WTC11 (cell line): ENCODE results near the gene NFIA. TPM values are rescaled to one million over a fixed set of nuclear protein-coding genes. Genes with fewer than 3 reads are reported as not detected.

ENCODE experiments used
- ATAC-seq: fragments of 200-7000 bp; cut with Tn5 transposase; 2 replicates; pipeline ENCODE4 v1.10.0; 2021; ENCODE audit warnings: mild to moderate bottlenecking, moderate library complexity
- CTCF ChIA-PET: fragments of 300-600 bp; sonication (Branson Sonifier 250); formaldehyde crosslinking; loops from one replicate; lab custom pipeline; 2021; ENCODE audit warnings: antibody characterized with exemption; lab: Charles Lee
- POLR2A ChIA-PET: fragments of 350-600 bp; sonication (Branson Sonifier 250); formaldehyde crosslinking; loops from one replicate; lab custom pipeline; 2021; ENCODE audit warnings: antibody characterized with exemption; lab: Charles Lee
- DNase-seq: peaks from one replicate; pipeline ENCODE4 v3.0.0; 2021; ENCODE audit warnings: low spot score
- H3K27ac Mint-ChIP-seq: 2 replicates; pipeline ENCODE4 v1.8.0; 2021; ENCODE audit warnings: mixed read lengths
- H3K27me3 Mint-ChIP-seq: 2 replicates; pipeline ENCODE4 v1.8.0; 2021; ENCODE audit warnings: low read depth, mild to moderate bottlenecking, moderate library complexity, mixed read lengths
- H3K36me3 Mint-ChIP-seq: 2 replicates; pipeline ENCODE4 v1.8.0; 2021; ENCODE audit warnings: mixed read lengths
- H3K4me1 Mint-ChIP-seq: 2 replicates; pipeline ENCODE4 v1.8.0; 2022; ENCODE audit warnings: mixed read lengths
- H3K4me3 Mint-ChIP-seq: 2 replicates; pipeline ENCODE4 v1.8.0; 2021; ENCODE audit warnings: mild to moderate bottlenecking, moderate library complexity, mixed read lengths
- H3K9me3 Mint-ChIP-seq: 2 replicates; pipeline ENCODE4 v1.8.0; 2021; ENCODE audit warnings: mixed read lengths
- CREB1 ChIP-seq: sonication (generic); formaldehyde crosslinking; IDR thresholded peaks from 2 replicates; pipeline ENCODE4 v1.8.0; 2023; ENCODE audit warnings: mild to moderate bottlenecking, missing genetic modification reagents
- CREM ChIP-seq: sonication (generic); formaldehyde crosslinking; IDR thresholded peaks from 2 replicates; pipeline ENCODE4 v1.8.1; 2022; ENCODE audit warnings: mild to moderate bottlenecking, missing genetic modification reagents, moderate library complexity
- ESRRA ChIP-seq: sonication (generic); formaldehyde crosslinking; IDR thresholded peaks from 2 replicates; pipeline ENCODE4 v1.8.1; 2022; ENCODE audit warnings: mild to moderate bottlenecking, missing genetic modification reagents, borderline replicate concordance
- ETV6 ChIP-seq: sonication (generic); formaldehyde crosslinking; IDR thresholded peaks from 2 replicates; pipeline ENCODE4 v1.8.1; 2022; ENCODE audit warnings: mild to moderate bottlenecking, missing genetic modification reagents
- FOXK1 ChIP-seq: sonication (generic); formaldehyde crosslinking; IDR thresholded peaks from 2 replicates; pipeline ENCODE4 v1.8.0; 2022; ENCODE audit warnings: mild to moderate bottlenecking, moderate library complexity, missing genetic modification reagents
- GRHL2 ChIP-seq: fragments of 250-450 bp; sonication (Bioruptor Pico); IDR thresholded peaks from 2 replicates; pipeline ENCODE4 v1.8.0; 2022; ENCODE audit warnings: mild to moderate bottlenecking, moderate library complexity; ENCODE audit not compliant: insufficient replicate concordance, severe bottlenecking
- GTF2I ChIP-seq: fragments of 250-450 bp; sonication (Bioruptor Pico); conservative IDR thresholded peaks from 2 replicates; pipeline ENCODE4 v1.4.0; 2021; ENCODE audit warnings: mild to moderate bottlenecking
- NR2C2 ChIP-seq: sonication (generic); formaldehyde crosslinking; IDR thresholded peaks from 2 replicates; pipeline ENCODE4 v1.8.0; 2022; ENCODE audit warnings: mild to moderate bottlenecking, missing genetic modification reagents
- RELA ChIP-seq: sonication (generic); formaldehyde crosslinking; IDR thresholded peaks from 2 replicates; pipeline ENCODE4 v1.8.1; 2022; ENCODE audit warnings: missing genetic modification reagents, mild to moderate bottlenecking, borderline replicate concordance
- SP1 ChIP-seq: sonication (generic); formaldehyde crosslinking; conservative IDR thresholded peaks from 2 replicates; pipeline ENCODE4 v1.8.1; 2022; ENCODE audit warnings: missing genetic modification reagents
- TEAD1 ChIP-seq: sonication (generic); formaldehyde crosslinking; IDR thresholded peaks from 2 replicates; pipeline ENCODE4 v1.8.0; 2022; ENCODE audit warnings: mild to moderate bottlenecking, missing genetic modification reagents
- TEAD4 ChIP-seq: sonication (generic); formaldehyde crosslinking; IDR thresholded peaks from 2 replicates; pipeline ENCODE4 v1.8.0; 2022; ENCODE audit warnings: mild to moderate bottlenecking, missing genetic modification reagents
- ZNF138 ChIP-seq: sonication (generic); formaldehyde crosslinking; conservative IDR thresholded peaks from 2 replicates; pipeline ENCODE4 v1.8.1; 2022; ENCODE audit warnings: mild to moderate bottlenecking, moderate library complexity, missing genetic modification reagents
- ZNF219 ChIP-seq: sonication (generic); formaldehyde crosslinking; IDR thresholded peaks from 2 replicates; pipeline ENCODE4 v1.8.0; 2023; ENCODE audit warnings: missing genetic modification reagents, mild to moderate bottlenecking, borderline replicate concordance
- ZNF232 ChIP-seq: sonication (generic); formaldehyde crosslinking; IDR thresholded peaks from 2 replicates; pipeline ENCODE4 v1.8.0; 2022; ENCODE audit warnings: mild to moderate bottlenecking, missing genetic modification reagents
- ZNF671 ChIP-seq: fragments of 250-450 bp; sonication (Bioruptor Pico); IDR thresholded peaks from 2 replicates; pipeline ENCODE4 v1.8.0; 2021; ENCODE audit warnings: mild to moderate bottlenecking
- total RNA-seq: library from RNA; stranded (reverse); gene quantifications from 3 replicates; pipeline ENCODE4 v1.2.3, GENCODE V29; 2021
- TF ChIP-seq, protein P1 (sequence below): sonication (generic); formaldehyde crosslinking; IDR thresholded peaks from 2 replicates; pipeline ENCODE4 v1.8.0; 2023; ENCODE audit warnings: missing genetic modification reagents
- TF ChIP-seq, protein P2 (sequence below): sonication (generic); formaldehyde crosslinking; IDR thresholded peaks from 2 replicates; pipeline ENCODE4 v1.8.1; 2022; ENCODE audit warnings: mild to moderate bottlenecking, missing genetic modification reagents, moderate library complexity, borderline replicate concordance
- TF ChIP-seq, protein P3 (sequence below): sonication (generic); formaldehyde crosslinking; IDR thresholded peaks from 2 replicates; pipeline ENCODE4 v1.8.1; 2022; ENCODE audit warnings: mild to moderate bottlenecking, moderate library complexity, missing genetic modification reagents
- TF ChIP-seq, protein P4 (sequence below): sonication (generic); formaldehyde crosslinking; IDR thresholded peaks from 2 replicates; pipeline ENCODE4 v1.8.1; 2022; ENCODE audit warnings: low read depth, mild to moderate bottlenecking, moderate library complexity, missing genetic modification reagents, borderline replicate concordance
- TF ChIP-seq, protein P5 (sequence below): fragments of 250-450 bp; sonication (Bioruptor Pico); IDR thresholded peaks from 2 replicates; pipeline ENCODE4 v1.9.0; 2021; ENCODE audit warnings: moderate library complexity, mild to moderate bottlenecking, inconsistent platforms, borderline replicate concordance
- TF ChIP-seq, protein P6 (sequence below): fragments of 250-450 bp; sonication (Bioruptor Pico); IDR thresholded peaks from 2 replicates; pipeline ENCODE4 v1.9.0; 2021; ENCODE audit warnings: mild to moderate bottlenecking

Gene NFIA
- total RNA-seq, 1 experiment from 2014 or later, result 16.7 TPM

DNA sequence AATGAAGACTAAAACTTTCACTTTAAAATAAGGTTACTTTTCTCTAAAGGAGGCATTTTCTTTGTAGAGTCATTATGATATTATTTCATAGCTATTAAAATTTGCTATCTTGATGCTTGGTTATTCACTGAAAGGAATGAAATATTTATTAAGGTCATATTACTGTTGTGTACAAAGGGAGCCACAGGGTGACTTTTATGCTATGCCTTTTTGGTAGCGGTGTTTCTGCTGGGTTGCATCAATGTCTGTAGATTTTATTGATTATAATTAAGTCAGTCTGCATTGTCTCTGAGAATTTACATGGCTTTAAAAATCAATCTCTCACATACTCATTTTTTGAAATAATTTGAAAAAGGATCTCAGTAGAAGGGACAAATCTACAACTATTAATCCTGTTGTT is 84.9 kb downstream of the NFIA start:
- Mint-ChIP-seq H3K9me3 (no peaks in the 10 kb centered on the region), H3K4me3 (no peak overlapping the region), H3K27ac (no peak overlapping the region), H3K27me3 (no peaks in the 10 kb centered on the region; the same call in 1 of the 2 replicates), H3K4me1 (peaks cover 29% of the 10 kb centered on the region), H3K36me3 (no peaks in the 10 kb centered on the region)
- TF ChIP-seq, protein P1, sequence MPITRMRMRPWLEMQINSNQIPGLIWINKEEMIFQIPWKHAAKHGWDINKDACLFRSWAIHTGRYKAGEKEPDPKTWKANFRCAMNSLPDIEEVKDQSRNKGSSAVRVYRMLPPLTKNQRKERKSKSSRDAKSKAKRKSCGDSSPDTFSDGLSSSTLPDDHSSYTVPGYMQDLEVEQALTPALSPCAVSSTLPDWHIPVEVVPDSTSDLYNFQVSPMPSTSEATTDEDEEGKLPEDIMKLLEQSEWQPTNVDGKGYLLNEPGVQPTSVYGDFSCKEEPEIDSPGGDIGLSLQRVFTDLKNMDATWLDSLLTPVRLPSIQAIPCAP (CRISPR knock-in tag), result no peak
- ChIA-PET CTCF (no interaction called here), POLR2A (no interaction called here)
- DNase-seq, result no peak
- ATAC-seq, result no peak

DNA sequence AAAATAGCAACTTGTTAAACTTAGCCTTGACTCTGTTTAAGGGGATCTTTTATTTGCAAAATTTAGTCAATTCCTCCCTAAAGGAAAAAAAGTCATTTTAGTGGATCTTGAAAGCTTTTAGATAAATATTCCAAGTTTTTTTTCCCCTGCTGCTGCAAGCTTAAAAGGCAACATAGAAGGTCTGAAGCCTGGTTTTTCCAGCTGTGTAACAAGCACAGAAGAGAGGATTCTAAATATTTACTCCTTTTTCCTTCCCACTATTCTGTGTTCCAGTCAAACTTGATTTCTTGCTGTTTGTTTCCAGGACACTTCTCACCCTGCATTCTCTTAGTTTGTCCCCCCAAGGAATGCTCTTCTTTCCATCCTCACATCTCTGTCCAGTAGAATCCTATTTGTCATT is 86.7 kb downstream of the NFIA start:
- DNase-seq, result no peak
- H3K9me3 Mint-ChIP-seq, result no peaks in the 10 kb centered on the region
- POLR2A ChIA-PET, result interaction anchor here (0.5 kb wide), 1 partner anchor 85 kb away, joined by 3 read pairs; no protein-coding TSS in a partner anchor
- CTCF ChIA-PET, result interaction anchor here (0.6 kb wide), 1 partner anchor 168 kb away, joined by 3 read pairs; no protein-coding TSS in a partner anchor
- no peaks in the 10 kb centered on the region for H3K36me3 Mint-ChIP-seq
- no peak overlapping the region for H3K4me3 Mint-ChIP-seq
- TF ChIP-seq, protein P2, sequence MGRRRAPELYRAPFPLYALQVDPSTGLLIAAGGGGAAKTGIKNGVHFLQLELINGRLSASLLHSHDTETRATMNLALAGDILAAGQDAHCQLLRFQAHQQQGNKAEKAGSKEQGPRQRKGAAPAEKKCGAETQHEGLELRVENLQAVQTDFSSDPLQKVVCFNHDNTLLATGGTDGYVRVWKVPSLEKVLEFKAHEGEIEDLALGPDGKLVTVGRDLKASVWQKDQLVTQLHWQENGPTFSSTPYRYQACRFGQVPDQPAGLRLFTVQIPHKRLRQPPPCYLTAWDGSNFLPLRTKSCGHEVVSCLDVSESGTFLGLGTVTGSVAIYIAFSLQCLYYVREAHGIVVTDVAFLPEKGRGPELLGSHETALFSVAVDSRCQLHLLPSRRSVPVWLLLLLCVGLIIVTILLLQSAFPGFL (CRISPR knock-in tag), result no peak
- TF ChIP-seq, protein P1 (CRISPR knock-in tag), result no peak
- TF ChIP-seq NR2C2 (CRISPR knock-in tag), result no peak
- TF ChIP-seq SP1 (CRISPR knock-in tag), result no peak
- TF ChIP-seq, protein P3, sequence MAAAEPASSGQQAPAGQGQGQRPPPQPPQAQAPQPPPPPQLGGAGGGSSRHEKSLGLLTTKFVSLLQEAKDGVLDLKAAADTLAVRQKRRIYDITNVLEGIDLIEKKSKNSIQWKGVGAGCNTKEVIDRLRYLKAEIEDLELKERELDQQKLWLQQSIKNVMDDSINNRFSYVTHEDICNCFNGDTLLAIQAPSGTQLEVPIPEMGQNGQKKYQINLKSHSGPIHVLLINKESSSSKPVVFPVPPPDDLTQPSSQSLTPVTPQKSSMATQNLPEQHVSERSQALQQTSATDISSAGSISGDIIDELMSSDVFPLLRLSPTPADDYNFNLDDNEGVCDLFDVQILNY, result no peak
- TF ChIP-seq TEAD1 (CRISPR knock-in tag), result no peak
- TF ChIP-seq ZNF671 (CRISPR knock-in tag), result no peak
- no peak for TF ChIP-seq FOXK1
- H3K27me3 Mint-ChIP-seq, result no peaks in the 10 kb centered on the region; the same call in 1 of the 2 replicates
- H3K27ac Mint-ChIP-seq, result no peak overlapping the region
- peaks cover 45% of the 10 kb centered on the region for H3K4me1 Mint-ChIP-seq
- no peak for ATAC-seq

DNA sequence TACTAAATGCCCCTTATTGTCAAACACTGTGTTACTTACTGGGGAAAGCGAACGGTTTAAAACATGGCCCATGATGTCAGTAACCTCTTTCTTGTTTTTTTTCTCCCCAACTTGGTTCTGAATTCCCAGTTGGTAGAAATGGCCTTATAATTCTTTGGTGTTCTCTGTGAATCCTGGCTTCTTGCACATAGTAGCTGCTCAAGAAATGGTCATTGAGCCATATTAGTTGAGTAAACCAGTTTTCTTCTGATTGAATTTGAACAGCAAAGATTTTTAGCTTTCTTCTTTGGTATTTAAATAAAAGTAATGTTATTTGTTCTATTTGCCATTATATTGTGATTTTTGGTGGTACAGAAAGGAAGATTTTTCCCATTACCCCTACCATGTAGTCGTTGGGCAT is 87.3 kb downstream of the NFIA start:
- no peak for ATAC-seq
- no peaks in the 10 kb centered on the region for H3K9me3 Mint-ChIP-seq
- no peaks in the 10 kb centered on the region for H3K36me3 Mint-ChIP-seq
- no peaks in the 10 kb centered on the region; the same call in 1 of the 2 replicates for H3K27me3 Mint-ChIP-seq
- H3K4me3 Mint-ChIP-seq, result no peak overlapping the region
- ChIA-PET POLR2A (no interaction called here), CTCF (no interaction called here)
- no peak overlapping the region for H3K27ac Mint-ChIP-seq
- peaks cover 51% of the 10 kb centered on the region for H3K4me1 Mint-ChIP-seq
- DNase-seq, result no peak
- TF ChIP-seq ZNF219 (CRISPR knock-in tag) (no peak), ETV6 (CRISPR knock-in tag) (no peak), ZNF232 (CRISPR knock-in tag) (no peak), ESRRA (no peak), NR2C2 (CRISPR knock-in tag) (no peak), GTF2I (no peak), TEAD4 (CRISPR knock-in tag) (no peak), RELA (CRISPR knock-in tag) (no peak), ZNF138 (no peak), GRHL2 (CRISPR knock-in tag) (no peak), CREM (CRISPR knock-in tag) (no peak), CREB1 (CRISPR knock-in tag) (no peak), FOXK1 (no peak)
- TF ChIP-seq, protein P4, sequence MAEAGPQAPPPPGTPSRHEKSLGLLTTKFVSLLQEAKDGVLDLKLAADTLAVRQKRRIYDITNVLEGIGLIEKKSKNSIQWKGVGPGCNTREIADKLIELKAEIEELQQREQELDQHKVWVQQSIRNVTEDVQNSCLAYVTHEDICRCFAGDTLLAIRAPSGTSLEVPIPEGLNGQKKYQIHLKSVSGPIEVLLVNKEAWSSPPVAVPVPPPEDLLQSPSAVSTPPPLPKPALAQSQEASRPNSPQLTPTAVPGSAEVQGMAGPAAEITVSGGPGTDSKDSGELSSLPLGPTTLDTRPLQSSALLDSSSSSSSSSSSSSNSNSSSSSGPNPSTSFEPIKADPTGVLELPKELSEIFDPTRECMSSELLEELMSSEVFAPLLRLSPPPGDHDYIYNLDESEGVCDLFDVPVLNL (CRISPR knock-in tag), result no peak
- TF ChIP-seq, protein P5, sequence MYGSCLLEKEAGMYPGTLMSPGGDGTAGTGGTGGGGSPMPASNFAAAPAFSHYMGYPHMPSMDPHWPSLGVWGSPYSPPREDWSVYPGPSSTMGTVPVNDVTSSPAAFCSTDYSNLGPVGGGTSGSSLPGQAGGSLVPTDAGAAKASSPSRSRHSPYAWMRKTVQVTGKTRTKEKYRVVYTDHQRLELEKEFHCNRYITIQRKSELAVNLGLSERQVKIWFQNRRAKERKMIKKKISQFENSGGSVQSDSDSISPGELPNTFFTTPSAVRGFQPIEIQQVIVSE (CRISPR knock-in tag), result no peak
- TF ChIP-seq, protein P6, sequence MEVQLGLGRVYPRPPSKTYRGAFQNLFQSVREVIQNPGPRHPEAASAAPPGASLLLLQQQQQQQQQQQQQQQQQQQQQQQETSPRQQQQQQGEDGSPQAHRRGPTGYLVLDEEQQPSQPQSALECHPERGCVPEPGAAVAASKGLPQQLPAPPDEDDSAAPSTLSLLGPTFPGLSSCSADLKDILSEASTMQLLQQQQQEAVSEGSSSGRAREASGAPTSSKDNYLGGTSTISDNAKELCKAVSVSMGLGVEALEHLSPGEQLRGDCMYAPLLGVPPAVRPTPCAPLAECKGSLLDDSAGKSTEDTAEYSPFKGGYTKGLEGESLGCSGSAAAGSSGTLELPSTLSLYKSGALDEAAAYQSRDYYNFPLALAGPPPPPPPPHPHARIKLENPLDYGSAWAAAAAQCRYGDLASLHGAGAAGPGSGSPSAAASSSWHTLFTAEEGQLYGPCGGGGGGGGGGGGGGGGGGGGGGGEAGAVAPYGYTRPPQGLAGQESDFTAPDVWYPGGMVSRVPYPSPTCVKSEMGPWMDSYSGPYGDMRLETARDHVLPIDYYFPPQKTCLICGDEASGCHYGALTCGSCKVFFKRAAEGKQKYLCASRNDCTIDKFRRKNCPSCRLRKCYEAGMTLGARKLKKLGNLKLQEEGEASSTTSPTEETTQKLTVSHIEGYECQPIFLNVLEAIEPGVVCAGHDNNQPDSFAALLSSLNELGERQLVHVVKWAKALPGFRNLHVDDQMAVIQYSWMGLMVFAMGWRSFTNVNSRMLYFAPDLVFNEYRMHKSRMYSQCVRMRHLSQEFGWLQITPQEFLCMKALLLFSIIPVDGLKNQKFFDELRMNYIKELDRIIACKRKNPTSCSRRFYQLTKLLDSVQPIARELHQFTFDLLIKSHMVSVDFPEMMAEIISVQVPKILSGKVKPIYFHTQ (CRISPR knock-in tag), result no peak
